GM21723 (cell line): ENCODE data around the gene TLK2.
"Not testable (repeated sequence)": the region's sequence is repeated elsewhere in the genome, so short reads cannot be mapped to it uniquely, and the experiment has no call there.

Source experiments
- ATAC-seq: cut with Tn5 transposase; IDR thresholded peaks from one replicate; pipeline ENCODE4 v1.9.1; 2021; ENCODE audit warnings: mild to moderate bottlenecking, moderate library complexity; ENCODE audit not compliant: unreplicated experiment

TLK2 gene

GRCh38 chr17:62557532-62557931 is 78.9 kb downstream of the TLK2 start:
- ATAC-seq, result not testable (repeated sequence)

GRCh38 chr17:62558941-62559340 is 80.3 kb downstream of the TLK2 start:
- ATAC-seq, result not testable (repeated sequence)

- ATAC-seq, result not testable (repeated sequence)
Measured at GRCh38 chr17:62560971-62561370, 82.3 kb downstream of the TLK2 start.

- no peak for ATAC-seq
Measured at GRCh38 chr17:62562656-62563055, 84.0 kb downstream of the TLK2 start.

GRCh38 chr17:62565817-62566216 is 87.2 kb downstream of the TLK2 start:
- no peak for ATAC-seq

- ATAC-seq, result no peak
Measured at GRCh38 chr17:62566996-62567578, 88.5 kb downstream of the TLK2 start.

GRCh38 chr17:62572488-62572887 is 93.9 kb downstream of the TLK2 start:
- ATAC-seq, result no peak

GRCh38 chr17:62572888-62573401 is 94.3 kb downstream of the TLK2 start:
- ATAC-seq, result no peak

- ATAC-seq, result no peak
Measured at GRCh38 chr17:62573480-62574117, 95.0 kb downstream of the TLK2 start.

GRCh38 chr17:62576382-62576781 is 97.8 kb downstream of the TLK2 start:
- no peak for ATAC-seq

- ATAC-seq, result no peak
Measured at GRCh38 chr17:62578757-62579487, 100.3 kb downstream of the TLK2 start.

- ATAC-seq, result no peak
Measured at GRCh38 chr17:62580947-62581346, 102.3 kb downstream of the TLK2 start.

- ATAC-seq, result no peak
Measured at GRCh38 chr17:62581764-62582163, 103.1 kb downstream of the TLK2 start.

- ATAC-seq, result no peak
Measured at GRCh38 chr17:62587554-62587953, 108.9 kb downstream of the TLK2 start.

GRCh38 chr17:62588109-62588508 is 109.5 kb downstream of the TLK2 start:
- ATAC-seq, result no peak

GRCh38 chr17:62591333-62591732 is 112.7 kb downstream of the TLK2 start:
- ATAC-seq, result no peak

GRCh38 chr17:62591822-62592221 is 113.2 kb downstream of the TLK2 start:
- not testable (repeated sequence) for ATAC-seq

GRCh38 chr17:62592341-62593099 is 113.9 kb downstream of the TLK2 start:
- no peak for ATAC-seq

GRCh38 chr17:62595484-62595883 is 116.9 kb downstream of the TLK2 start:
- no peak for ATAC-seq

- ATAC-seq, result no peak
Measured at GRCh38 chr17:62596662-62597061, 118.0 kb downstream of the TLK2 start.

GRCh38 chr17:62597150-62597549 is 118.5 kb downstream of the TLK2 start:
- no peak for ATAC-seq
